GM23338 (cell line): Measurements from ENCODE around the gene ELL2.

Experiments used
- EZH2 ChIP-seq: fragments of 200-600 bp; sonication (generic); IDR thresholded peaks from one replicate; pipeline ENCODE4 v1.8.0; 2017; ENCODE audit warnings: antibody characterized with exemption, mild to moderate bottlenecking, low read depth; ENCODE audit not compliant: unreplicated experiment
- POLR2AphosphoS5 ChIP-seq: IDR thresholded peaks from 2 replicates; pipeline ENCODE4 v1.6.1; 2016; ENCODE audit warnings: antibody characterized with exemption, low read depth
- TF ChIP-seq, protein P1 (sequence below): IDR thresholded peaks from one replicate; pipeline ENCODE4 v1.6.1; 2018; ENCODE audit warnings: antibody characterized with exemption; ENCODE audit not compliant: unreplicated experiment

DNA sequence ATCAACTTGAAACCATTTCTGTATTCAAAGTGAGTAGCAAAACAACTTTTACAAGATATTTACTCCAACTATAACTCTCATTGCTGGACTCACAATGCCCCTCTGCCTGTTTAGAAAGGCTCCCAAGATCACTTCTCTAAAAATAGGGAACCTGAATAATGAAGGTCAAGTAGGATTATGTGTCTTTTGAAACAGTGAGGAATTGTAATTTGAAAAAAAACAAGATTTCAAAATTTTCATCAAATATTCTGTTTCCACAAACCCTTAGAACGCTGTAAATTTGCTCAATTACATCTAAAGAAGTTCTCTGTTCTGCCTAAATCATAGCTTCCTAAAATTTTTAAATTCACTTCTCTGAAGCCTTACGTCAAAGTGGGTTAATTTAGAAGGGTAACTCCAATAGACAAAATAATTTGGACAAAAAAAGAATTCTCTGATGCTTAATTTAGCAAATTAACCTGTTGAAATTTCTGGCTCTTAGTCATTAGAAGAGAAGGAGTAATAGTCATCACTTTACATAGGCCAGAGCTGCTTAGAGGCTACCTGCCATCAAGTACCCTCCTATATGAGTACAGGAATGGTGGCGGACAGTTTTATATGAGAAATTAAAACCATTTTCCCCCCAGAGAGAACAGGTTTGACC is 4.0 kb downstream of the ELL2 start:
- TF ChIP-seq POLR2AphosphoS5 (no peak), EZH2 (no peak)
- TF ChIP-seq, protein P1, sequence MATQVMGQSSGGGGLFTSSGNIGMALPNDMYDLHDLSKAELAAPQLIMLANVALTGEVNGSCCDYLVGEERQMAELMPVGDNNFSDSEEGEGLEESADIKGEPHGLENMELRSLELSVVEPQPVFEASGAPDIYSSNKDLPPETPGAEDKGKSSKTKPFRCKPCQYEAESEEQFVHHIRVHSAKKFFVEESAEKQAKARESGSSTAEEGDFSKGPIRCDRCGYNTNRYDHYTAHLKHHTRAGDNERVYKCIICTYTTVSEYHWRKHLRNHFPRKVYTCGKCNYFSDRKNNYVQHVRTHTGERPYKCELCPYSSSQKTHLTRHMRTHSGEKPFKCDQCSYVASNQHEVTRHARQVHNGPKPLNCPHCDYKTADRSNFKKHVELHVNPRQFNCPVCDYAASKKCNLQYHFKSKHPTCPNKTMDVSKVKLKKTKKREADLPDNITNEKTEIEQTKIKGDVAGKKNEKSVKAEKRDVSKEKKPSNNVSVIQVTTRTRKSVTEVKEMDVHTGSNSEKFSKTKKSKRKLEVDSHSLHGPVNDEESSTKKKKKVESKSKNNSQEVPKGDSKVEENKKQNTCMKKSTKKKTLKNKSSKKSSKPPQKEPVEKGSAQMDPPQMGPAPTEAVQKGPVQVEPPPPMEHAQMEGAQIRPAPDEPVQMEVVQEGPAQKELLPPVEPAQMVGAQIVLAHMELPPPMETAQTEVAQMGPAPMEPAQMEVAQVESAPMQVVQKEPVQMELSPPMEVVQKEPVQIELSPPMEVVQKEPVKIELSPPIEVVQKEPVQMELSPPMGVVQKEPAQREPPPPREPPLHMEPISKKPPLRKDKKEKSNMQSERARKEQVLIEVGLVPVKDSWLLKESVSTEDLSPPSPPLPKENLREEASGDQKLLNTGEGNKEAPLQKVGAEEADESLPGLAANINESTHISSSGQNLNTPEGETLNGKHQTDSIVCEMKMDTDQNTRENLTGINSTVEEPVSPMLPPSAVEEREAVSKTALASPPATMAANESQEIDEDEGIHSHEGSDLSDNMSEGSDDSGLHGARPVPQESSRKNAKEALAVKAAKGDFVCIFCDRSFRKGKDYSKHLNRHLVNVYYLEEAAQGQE: no peak
